HG03064 (cell line): ENCODE results near the gene NTM.

Experiments used
- ATAC-seq: cut with Tn5 transposase; IDR thresholded peaks from one replicate; pipeline ENCODE4 v1.9.1; 2021; ENCODE audit warnings: low read depth; ENCODE audit not compliant: unreplicated experiment

NTM gene

GRCh38 chr11:132114185-132114584, 743.8 kb downstream of the NTM start:
- no peak for ATAC-seq

GRCh38 chr11:132114743-132115142, 744.3 kb downstream of the NTM start:
- ATAC-seq, result no peak

- no peak for ATAC-seq
Measured at GRCh38 chr11:132115454-132115853, 745.0 kb downstream of the NTM start.

- no peak for ATAC-seq
Measured at GRCh38 chr11:132116516-132116915, 746.1 kb downstream of the NTM start.

GRCh38 chr11:132118661-132119060, 748.2 kb downstream of the NTM start:
- ATAC-seq, result no peak

GRCh38 chr11:132119573-132119972, 749.2 kb downstream of the NTM start:
- no peak for ATAC-seq

- ATAC-seq, result no peak
Measured at GRCh38 chr11:132122735-132123134, 752.3 kb downstream of the NTM start.

- ATAC-seq, result no peak
Measured at GRCh38 chr11:132123449-132123848, 753.0 kb downstream of the NTM start.

GRCh38 chr11:132123854-132124835, 753.7 kb downstream of the NTM start:
- no peak for ATAC-seq

- no peak for ATAC-seq
Measured at GRCh38 chr11:132125988-132126871, 755.8 kb downstream of the NTM start.

GRCh38 chr11:132126973-132127899, 756.8 kb downstream of the NTM start:
- no peak for ATAC-seq

GRCh38 chr11:132127900-132128288, 757.5 kb downstream of the NTM start:
- no peak for ATAC-seq

GRCh38 chr11:132131047-132131446, 760.6 kb downstream of the NTM start:
- ATAC-seq, result no peak

- ATAC-seq, result no peak
Measured at GRCh38 chr11:132131961-132132360, 761.5 kb downstream of the NTM start.

GRCh38 chr11:132134322-132134721, 763.9 kb downstream of the NTM start:
- ATAC-seq, result no peak

- no peak for ATAC-seq
Measured at GRCh38 chr11:132137289-132137980, 767.0 kb downstream of the NTM start.

GRCh38 chr11:132137981-132138313, 767.5 kb downstream of the NTM start:
- no peak for ATAC-seq

GRCh38 chr11:132139181-132139580, 768.8 kb downstream of the NTM start:
- no peak for ATAC-seq

- ATAC-seq, result no peak
Measured at GRCh38 chr11:132140056-132140455, 769.6 kb downstream of the NTM start.

- no peak for ATAC-seq
Measured at GRCh38 chr11:132142121-132142520, 771.7 kb downstream of the NTM start.
